K562 (cell line): Measurements from ENCODE around the gene PCK1. TPM values are rescaled to one million over a fixed set of nuclear protein-coding genes. Genes with fewer than 3 reads are reported as not detected.

Experiments
- ATAC-seq: fragments of 200-7000 bp; cut with Tn5 transposase; 3 replicates; pipeline ENCODE4 v1.9.1; 2020; ENCODE audit warnings: moderate library complexity
- BruUV-seq: library from RNA; stranded (reverse); fragments of 400-500 nt; replicated peaks from 2 replicates; lab custom pipeline; 2021; lab: Mats Ljungman, UMichigan
- CTCF ChIA-PET: fragments of 300-600 bp; formaldehyde crosslinking; extraction: SDS; loops from one replicate; lab custom pipeline; 2021; ENCODE audit warnings: low intra/inter-chr PET ratio; lab: Yijun Ruan, JAX
- POLR2A ChIA-PET: fragments of 300-600, 350-650 bp; sonication (Branson Sonifier 250); formaldehyde crosslinking; extraction: SDS; loops from one replicate; lab custom pipeline; 2021; ENCODE audit warnings: antibody characterized with exemption, inconsistent platforms; lab: Yijun Ruan, JAX
- DNase-seq, 4 experiments: peaks; one replicate each; pipeline versions ENCODE4 v3.0.0 to v3.0.0-alpha.2; 2011 to 2018; ENCODE audit warnings: low spot score in 3 of 4, mixed read lengths in 3 of 4; ENCODE audit errors: extremely low read depth in 1 of 4
- FAIRE-seq: peaks from 2 replicates; lab custom pipeline; 2011; peaks lifted over from hg19 to GRCh38; lab: Jason Lieb, UNC
- H2AFZ ChIP-seq: 2 replicates; pipeline ENCODE4 v1.6.0; 2011; ENCODE audit warnings: low read depth, low read length, control low read depth, inconsistent platforms
- H3K27ac ChIP-seq: fragments of 200-600 bp; 3 replicates; pipeline ENCODE4 v1.8.0; 2011; ENCODE audit warnings: low read depth, mild to moderate bottlenecking, control low read depth, inconsistent platforms, low read length, moderate library complexity, mixed read lengths; ENCODE audit errors: extremely low read depth
- H3K27me3 ChIP-seq, 2 experiments: fragments of 300-600 bp in 1 of 2; 2 replicates in 1 of 2; 3 replicates in 1 of 2; pipeline versions ENCODE4 v1.6.0 to v1.8.0; 2011; ENCODE audit warnings: inconsistent platforms in 2 of 2, low read length in 2 of 2, mild to moderate bottlenecking in 1 of 2, mixed read lengths in 1 of 2, moderate library complexity in 1 of 2; ENCODE audit not compliant: control insufficient read depth in 2 of 2, insufficient read depth in 2 of 2
- H3K36me3 ChIP-seq: fragments of 300-600 bp; 3 replicates; pipeline ENCODE4 v1.8.0; 2011; ENCODE audit warnings: mild to moderate bottlenecking, low read length, inconsistent platforms; ENCODE audit not compliant: control insufficient read depth, insufficient read depth
- H3K4me1 ChIP-seq, 2 experiments: fragments of 200-600 bp in 1 of 2; replicated peaks in 1 of 2; 2 replicates in 1 of 2; 3 replicates in 1 of 2; pipeline versions ENCODE4 v1.5.1 to v1.8.0; 2011; ENCODE audit warnings: inconsistent platforms in 2 of 2, low read length in 2 of 2, mild to moderate bottlenecking in 1 of 2, mixed read lengths in 1 of 2, moderate library complexity in 1 of 2; ENCODE audit not compliant: control insufficient read depth in 2 of 2, insufficient read depth in 2 of 2
- H3K4me2 ChIP-seq: 2 replicates; pipeline ENCODE4 v1.6.1; 2011; ENCODE audit warnings: low read length, control low read depth, inconsistent platforms, mixed read lengths; ENCODE audit not compliant: insufficient read depth
- H3K4me3 ChIP-seq: fragments of 200-600 bp; sonication (generic), shearing (Covaris generic); 2 replicates; pipeline ENCODE4 v1.5.1; 2016; ENCODE audit warnings: control low read depth, inconsistent platforms
- H3K79me2 ChIP-seq: fragments of 200-600 bp; 3 replicates; pipeline ENCODE4 v1.8.0; 2011; ENCODE audit warnings: low read length, inconsistent platforms; ENCODE audit not compliant: control insufficient read depth, insufficient read depth
- H3K9ac ChIP-seq, 2 experiments: 2 replicates each; pipeline versions ENCODE4 v1.6.0 to v1.6.1; 2011; ENCODE audit warnings: low read depth in 2 of 2, low read length in 2 of 2, control low read depth in 1 of 2, inconsistent platforms in 1 of 2, mild to moderate bottlenecking in 1 of 2, mixed read lengths in 1 of 2; ENCODE audit not compliant: insufficient read depth in 1 of 2
- H3K9me1 ChIP-seq: one replicate; pipeline ENCODE4 v1.6.0; 2011; ENCODE audit warnings: inconsistent platforms, mild to moderate bottlenecking, low read length, moderate library complexity; ENCODE audit not compliant: control insufficient read depth, insufficient read depth
- H3K9me3 ChIP-seq: replicated peaks from 2 replicates; pipeline ENCODE4 v1.5.1; 2011; ENCODE audit warnings: low read depth, low read length, inconsistent platforms; ENCODE audit not compliant: control insufficient read depth, insufficient read depth
- H4K20me1 ChIP-seq: replicated peaks from 2 replicates; pipeline ENCODE4 v1.6.1; 2011; ENCODE audit warnings: low read length, inconsistent platforms, mixed read lengths; ENCODE audit not compliant: control insufficient read depth, insufficient read depth
- CBX3 ChIP-seq, 2 experiments: IDR thresholded peaks; 1 replicate in 1 of 2; 2 replicates in 1 of 2; pipeline ENCODE4 v1.6.1; 2012; ENCODE audit warnings: inconsistent platforms in 2 of 2, low read length in 2 of 2, borderline replicate concordance in 1 of 2, control low read depth in 1 of 2
- CTCFL ChIP-seq: IDR thresholded peaks from 2 replicates; pipeline ENCODE4 v1.6.1; 2011; ENCODE audit warnings: borderline replicate concordance, low read depth, mild to moderate bottlenecking, moderate library complexity, low read length; ENCODE audit not compliant: insufficient read depth, poor library complexity, severe bottlenecking
- E2F4 ChIP-seq: sonication (generic); formaldehyde crosslinking; IDR thresholded peaks from 2 replicates; pipeline ENCODE4 v1.8.0; 2022; ENCODE audit warnings: mild to moderate bottlenecking, low read depth, missing genetic modification reagents
- NR2C2 ChIP-seq, 2 experiments: fragments of 200-800 bp in 1 of 2; sonication (Bioruptor generic) in 1 of 2; sonication (generic) in 1 of 2; formaldehyde crosslinking in 1 of 2; IDR thresholded peaks; 2 replicates each; pipeline versions ENCODE4 v1.6.1 to v1.8.0; 2016 to 2022; ENCODE audit warnings: mild to moderate bottlenecking in 1 of 2, missing compliant biosample characterization in 1 of 2, missing genetic modification characterization in 1 of 2, missing genetic modification reagents in 1 of 2
- REST ChIP-seq, 2 experiments: fragments of 450-650 bp; formaldehyde crosslinking in 1 of 2; IDR thresholded peaks; 2 replicates each; pipeline versions ENCODE4 v1.4.0 to v1.6.1; 2014 to 2020; ENCODE audit warnings: mild to moderate bottlenecking in 2 of 2, borderline replicate concordance in 1 of 2, low read depth in 1 of 2
- WHSC1 ChIP-seq: IDR thresholded peaks from one replicate; pipeline ENCODE4 v1.6.1; 2012; ENCODE audit warnings: low read length, control low read depth, inconsistent platforms
- ZNF347 ChIP-seq: fragments of 450-650 bp; formaldehyde crosslinking; IDR thresholded peaks from 2 replicates; pipeline ENCODE4 v1.4.0; 2020; ENCODE audit warnings: low read depth, mild to moderate bottlenecking, moderate library complexity
- WGBS: fragments of 100-300 bp; shearing (Covaris generic); methylation state at CpG from one replicate; pipeline ENCODE4 v1.1.6; 2016; ENCODE audit warnings: low coverage, mixed read lengths; ENCODE audit not compliant: insufficient coverage; ENCODE audit errors: missing lambda C conversion rate; 5-methylcytosine and 5-hydroxymethylcytosine counted together
- in situ Hi-C: fragments of 300-500 bp; cut with MboI; formaldehyde crosslinking; loops from 4 replicates; pipeline ENCODE4 v1.15.0; 2018; ENCODE audit warnings: inconsistent platforms, mixed read lengths
- intact Hi-C: fragments of 100-400 bp; cut with micrococcal nuclease; formaldehyde crosslinking; loops from 2 replicates; pipeline ENCODE4 v1.14.2; 2022
- polyA plus RNA-seq, 8 experiments: library from polyadenylated mRNA; depleted of rRNA in 4 of 8; stranded (reverse) in 5 of 8; unstranded in 3 of 8; fragments of >200 nt; fragmentation: Nextera tagmentation in 2 of 8; fragmentation: Illumina TruSeq in 1 of 8; extraction: Ambion mirVana in 2 of 8; extraction: Trizol in 1 of 8; gene quantifications; 2 replicates each; pipeline versions ENCODE4 v1.2.1 to v1.2.3, GENCODE V29; 2011 to 2014; ENCODE audit warnings: inconsistent platforms in 1 of 8, missing spikeins in 1 of 8
- total RNA-seq, 7 experiments: library from RNA; depleted of rRNA in 6 of 7; stranded (reverse); fragments of >200 nt in 6 of 7; fragmentation: Illumina TruSeq in 2 of 7; extraction: Trizol in 2 of 7; gene quantifications; 2 replicates each; pipeline versions ENCODE4 v1.2.1 to v1.2.3, GENCODE V29; 2011 to 2021; ENCODE audit warnings: low replicate concordance in 1 of 7

Gene PCK1
- total and polyA plus RNA-seq, 9 of the 15 experiments (the other 6 are each of a cell fraction or from before 2014, with no cell fraction given) = 0.05 to 0.73 (median 0.15) TPM

DNA sequence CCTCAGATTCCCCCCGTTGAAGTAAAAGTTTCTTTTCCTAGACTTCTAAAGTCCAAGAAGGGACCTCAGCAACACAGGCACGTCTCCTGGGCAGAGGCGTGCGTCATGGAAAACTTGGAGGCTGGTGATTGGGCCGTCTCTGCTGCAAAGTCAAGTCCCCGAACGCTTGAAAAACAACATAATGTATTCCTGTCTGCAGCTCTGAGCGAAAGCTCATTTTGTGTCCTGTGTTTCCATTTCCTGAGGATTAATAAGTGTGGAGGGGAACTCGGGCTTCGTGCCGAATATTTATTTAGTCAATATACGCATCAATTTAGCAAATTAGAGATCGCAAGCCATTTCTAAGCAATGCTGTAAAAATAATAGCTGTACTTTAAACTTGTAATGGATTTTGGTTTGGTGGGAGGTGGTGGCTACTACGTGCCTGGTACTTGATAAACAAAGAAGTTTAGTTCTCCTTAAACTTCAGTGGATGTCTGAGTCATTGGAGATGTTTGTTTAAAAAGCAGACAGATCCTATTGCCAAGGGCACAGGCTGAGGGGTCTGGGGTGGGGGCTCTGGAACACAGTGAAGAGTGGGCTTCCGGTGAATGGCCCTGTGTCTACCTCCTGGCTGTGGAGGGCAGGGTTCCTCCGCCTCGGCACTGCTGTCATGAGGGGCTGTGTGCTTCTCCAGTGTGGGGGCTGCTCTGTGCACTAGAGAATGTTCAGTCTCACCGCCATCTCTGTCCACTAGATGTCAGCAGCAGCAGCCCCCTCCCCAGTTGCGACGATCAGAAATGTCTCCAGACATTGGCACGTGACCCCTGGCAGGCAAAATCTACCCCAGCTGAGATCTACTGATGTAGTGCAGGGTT is 21.8 kb downstream of the PCK1 start:
- intact Hi-C loops = no loop called here
- Histone ChIP-seq H3K9ac (peak overlapping the region in 1 of 2 experiments; percentile 11; a peak in 1 of 4 replicates), H3K4me1 (peaks cover 30 to 59% of the 10 kb centered on the region in 2 experiments), H3K79me2 (no peaks in the 10 kb centered on the region), H3K4me2 (peak overlapping the region; percentile 55), H3K9me1 (no peaks in the 10 kb centered on the region), H3K36me3 (no peaks in the 10 kb centered on the region), H3K27ac (0 out of 3 replicates have a peak overlapping the region, but pooled peaks have one; percentile 3), H4K20me1 (no peaks in the 10 kb centered on the region), H3K27me3 (peaks cover 16 to 60% of the 10 kb centered on the region in 2 experiments; a peak in 4 of 5 replicates), H3K4me3 (no peak overlapping the region), H2AFZ (peak overlapping the region; percentile 74), H3K9me3 (peaks cover 2% of the 10 kb centered on the region; the same call in 1 of the 2 replicates)
- POLR2A ChIA-PET = interaction anchor here (0.6 kb wide), 1 partner anchor 64 kb away, joined by 3 read pairs; no protein-coding TSS in a partner anchor
- no TSS peak for BruUV-seq
- ATAC-seq = peak; percentile 68
- FAIRE-seq = peak; percentile 73
- CTCF ChIA-PET = no interaction called here
- 7% methylated on average over 21 of the region's 21 CpGs for WGBS
- in situ Hi-C loops = no loop called here
- peak; percentile 40 to 47 (median 42) for DNase-seq
- TF ChIP-seq REST (IDR thresholded peaks at IDR 0.05; ENCODE audit: borderline replicate concordance) (peak; percentile 37; the same call in 1 of the 2 replicates), REST (CRISPR knock-in tag; IDR thresholded peaks at IDR 0.05; ENCODE audit: low read depth) (no peak), CBX3 (IDR thresholded peaks at IDR 0.05; ENCODE audit: borderline replicate concordance in 1 of 2, low read length in 2 of 2) (no peak), WHSC1 (no peak), E2F4 (CRISPR knock-in tag) (no peak), CTCFL (peak; percentile 15), ZNF347 (CRISPR knock-in tag) (no peak), NR2C2 (CRISPR knock-in tag; IDR thresholded peaks at IDR 0.05) (no peak), NR2C2 (tag; IDR thresholded peaks at IDR 0.05) (no peak)
